BE2C (cell line): ENCODE results near the gene WDR4.
"Not testable (repeated sequence)": the region's sequence is repeated elsewhere in the genome, so short reads cannot be mapped to it uniquely, and the experiment has no call there.

Experiments
- DNase-seq: peaks from one replicate; pipeline ENCODE4 v3.0.0-alpha.2; 2020
- H3K27me3 ChIP-seq: fragments of 250-450 bp; sonication (Bioruptor Pico); 2 replicates; pipeline ENCODE4 v1.5.1; 2020; ENCODE audit warnings: mild to moderate bottlenecking
- H3K36me3 ChIP-seq: fragments of 250-450 bp; sonication (Bioruptor Pico); 2 replicates; pipeline ENCODE4 v1.5.1; 2020; ENCODE audit warnings: mild to moderate bottlenecking
- H3K4me1 ChIP-seq: fragments of 250-450 bp; sonication (Bioruptor Pico); 2 replicates; pipeline ENCODE4 v1.5.1; 2020
- H3K4me3 ChIP-seq: 2 replicates; pipeline ENCODE4 v1.5.1; 2011; ENCODE audit warnings: low read depth, low read length
- H3K9me3 ChIP-seq: fragments of 250-450 bp; sonication (Bioruptor Pico); 2 replicates; pipeline ENCODE4 v1.5.1; 2020
- CTCF ChIP-seq: IDR thresholded peaks from 2 replicates; pipeline ENCODE4 v1.5.1; 2012; ENCODE audit warnings: mild to moderate bottlenecking, low read depth, low read length

Gene WDR4

DNA sequence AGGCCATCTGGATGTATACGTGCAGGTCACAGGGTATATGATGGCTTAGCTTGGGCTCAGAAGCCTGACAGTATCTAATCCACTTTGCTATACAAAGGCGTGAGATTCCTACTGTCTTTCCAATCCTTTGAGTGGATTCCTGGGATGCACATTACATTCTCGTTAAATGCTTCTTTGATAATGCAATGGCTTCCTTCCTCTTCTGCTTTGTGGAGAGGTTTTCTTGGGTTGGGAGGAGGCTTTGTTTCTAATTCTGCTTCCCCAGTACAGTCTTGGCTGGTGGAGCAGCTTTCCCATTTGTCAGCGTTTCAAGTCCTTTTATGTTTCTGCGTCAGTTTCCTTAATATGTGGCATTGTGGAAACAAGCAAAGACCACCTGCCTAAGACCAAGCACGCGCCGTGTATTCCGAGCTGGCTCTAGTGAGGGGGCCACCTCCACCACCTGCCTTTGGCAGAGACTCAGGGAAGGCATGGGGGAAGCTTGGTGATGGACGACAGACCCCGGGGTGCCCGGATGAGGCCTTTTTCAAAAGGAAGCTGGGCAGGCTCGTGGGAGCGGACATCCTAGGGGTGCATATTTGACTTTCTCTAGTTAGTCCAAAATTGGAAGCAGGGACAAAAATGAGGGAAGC is 72.7 kb downstream of the WDR4 start:
- H3K4me1 ChIP-seq: no peaks in the 10 kb centered on the region
- no peaks in the 10 kb centered on the region for H3K9me3 ChIP-seq
- no peak overlapping the region for H3K4me3 ChIP-seq
- DNase-seq: no peak
- no peak for TF ChIP-seq CTCF
- H3K36me3 ChIP-seq: no peaks in the 10 kb centered on the region
- no peaks in the 10 kb centered on the region for H3K27me3 ChIP-seq

- DNase-seq, H3K27me3 ChIP-seq, H3K36me3 ChIP-seq, H3K4me3 ChIP-seq, H3K9me3 ChIP-seq, H3K4me1 ChIP-seq: not testable (repeated sequence)
Measured at GRCh38 chr21:42801616-42802015, 77.7 kb downstream of the WDR4 start.

DNA sequence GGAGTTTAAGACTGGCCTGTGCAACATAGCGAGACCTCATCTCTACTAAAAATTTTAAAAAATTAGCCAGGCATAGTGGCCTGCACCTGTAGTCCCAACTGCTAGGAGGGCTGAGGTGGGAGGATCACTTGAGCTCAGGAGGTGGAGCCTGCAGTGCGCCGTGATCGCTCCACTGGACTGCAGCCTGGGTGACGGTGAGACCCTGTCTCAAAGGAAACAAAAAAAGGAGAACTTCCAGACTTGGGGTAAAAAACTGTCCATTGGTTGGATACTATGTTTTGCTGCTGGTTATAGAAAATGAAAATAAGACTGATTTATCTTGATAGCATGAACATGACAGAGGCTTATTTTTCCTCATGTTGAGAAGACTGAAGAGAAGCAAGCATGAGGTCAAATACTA is 79.4 kb downstream of the WDR4 start:
- TF ChIP-seq CTCF: no peak
- no peaks in the 10 kb centered on the region for H3K36me3 ChIP-seq
- no peaks in the 10 kb centered on the region for H3K9me3 ChIP-seq
- no peaks in the 10 kb centered on the region for H3K4me1 ChIP-seq
- H3K27me3 ChIP-seq: no peaks in the 10 kb centered on the region
- H3K4me3 ChIP-seq: no peak overlapping the region
- DNase-seq: no peak

GRCh38 chr21:42799516-42799915 is 79.8 kb downstream of the WDR4 start:
- Histone ChIP-seq H3K4me3 (no peak overlapping the region), H3K9me3 (no peaks in the 10 kb centered on the region), H3K4me1 (no peaks in the 10 kb centered on the region), H3K36me3 (no peaks in the 10 kb centered on the region), H3K27me3 (no peaks in the 10 kb centered on the region)
- TF ChIP-seq CTCF: no peak
- DNase-seq: no peak
